H9 (cell line): ENCODE results near the gene LPAR6. TPM values are rescaled to one million over a fixed set of nuclear protein-coding genes. Genes with fewer than 3 reads are reported as not detected.

Experiments
- DNase-seq: peaks from one replicate; pipeline ENCODE4 v3.0.0-alpha.2; 2017
- H2AFZ ChIP-seq: one replicate; pipeline ENCODE4 v1.6.1; 2013; ENCODE audit warnings: mild to moderate bottlenecking, low read length, control low read depth, moderate library complexity
- H2AK5ac ChIP-seq: 2 replicates; pipeline ENCODE4 v1.6.1; 2013; ENCODE audit warnings: low read length, control low read depth, mixed read lengths; ENCODE audit not compliant: insufficient read length
- H2BK120ac ChIP-seq: one replicate; pipeline ENCODE4 v1.6.1; 2013; ENCODE audit warnings: low read depth, mild to moderate bottlenecking, low read length, control low read depth, inconsistent platforms; ENCODE audit not compliant: poor library complexity, severe bottlenecking
- H2BK12ac ChIP-seq: 2 replicates; pipeline ENCODE4 v1.6.1; 2013; ENCODE audit warnings: low read length, control low read depth, mixed read lengths, low read depth; ENCODE audit not compliant: insufficient read length
- H2BK15ac ChIP-seq: 2 replicates; pipeline ENCODE4 v1.6.1; 2013; ENCODE audit warnings: low read depth, low read length, control low read depth
- H2BK20ac ChIP-seq: one replicate; pipeline ENCODE4 v1.6.1; 2013; ENCODE audit warnings: low read depth, mild to moderate bottlenecking, low read length, control low read depth, inconsistent platforms; ENCODE audit not compliant: poor library complexity, severe bottlenecking
- H2BK5ac ChIP-seq: 2 replicates; pipeline ENCODE4 v1.6.1; 2013; ENCODE audit warnings: low read length, control low read depth, mixed read lengths; ENCODE audit not compliant: insufficient read length
- H3K14ac ChIP-seq: 2 replicates; pipeline ENCODE4 v1.6.1; 2013; ENCODE audit warnings: low read length, control low read depth; ENCODE audit not compliant: insufficient read depth
- H3K18ac ChIP-seq: 2 replicates; pipeline ENCODE4 v1.6.1; 2013; ENCODE audit warnings: low read depth, mild to moderate bottlenecking, mixed read lengths, low read length, control low read depth; ENCODE audit not compliant: insufficient read length
- H3K23ac ChIP-seq: 2 replicates; pipeline ENCODE4 v1.6.1; 2013; ENCODE audit warnings: low read length, control low read depth, mixed read lengths, low read depth; ENCODE audit not compliant: insufficient read length
- H3K23me2 ChIP-seq: 2 replicates; pipeline ENCODE4 v1.6.1; 2013; ENCODE audit warnings: low read depth, mild to moderate bottlenecking, mixed read lengths, low read length, control low read depth; ENCODE audit not compliant: insufficient read length, poor library complexity, severe bottlenecking
- H3K27ac ChIP-seq: 2 replicates; pipeline ENCODE4 v1.5.1; 2013; ENCODE audit warnings: low read length, control low read depth, mixed read lengths, low read depth; ENCODE audit not compliant: insufficient read length
- H3K27me3 ChIP-seq: 2 replicates; pipeline ENCODE4 v1.6.1; 2013; ENCODE audit warnings: low read length, control low read depth, inconsistent platforms; ENCODE audit not compliant: insufficient read depth
- H3K4ac ChIP-seq: 2 replicates; pipeline ENCODE4 v1.6.1; 2013; ENCODE audit warnings: low read depth, mild to moderate bottlenecking, control low read depth, inconsistent platforms, low read length, moderate library complexity
- H3K4me1 ChIP-seq: 2 replicates; pipeline ENCODE4 v1.6.1; 2013; ENCODE audit warnings: low read length, control low read depth, inconsistent platforms; ENCODE audit not compliant: insufficient read depth
- H3K4me2 ChIP-seq: 2 replicates; pipeline ENCODE4 v1.6.1; 2013; ENCODE audit warnings: low read length, control low read depth, mixed read lengths; ENCODE audit not compliant: insufficient read length, insufficient read depth
- H3K56ac ChIP-seq: 2 replicates; pipeline ENCODE4 v1.6.1; 2013; ENCODE audit warnings: low read depth, mild to moderate bottlenecking, mixed read lengths, low read length, control low read depth; ENCODE audit not compliant: insufficient read length
- H3K79me1 ChIP-seq: 2 replicates; pipeline ENCODE4 v1.6.1; 2013; ENCODE audit warnings: low read depth, mild to moderate bottlenecking, moderate library complexity, low read length, control low read depth, inconsistent platforms; ENCODE audit not compliant: insufficient read depth, poor library complexity, severe bottlenecking
- H3K79me2 ChIP-seq: 2 replicates; pipeline ENCODE4 v1.6.1; 2013; ENCODE audit warnings: low read length, control low read depth, inconsistent platforms; ENCODE audit not compliant: insufficient read depth
- H3K9ac ChIP-seq: 2 replicates; pipeline ENCODE4 v1.6.1; 2013; ENCODE audit warnings: low read length, control low read depth, mixed read lengths; ENCODE audit not compliant: insufficient read length; ENCODE audit errors: extremely low read depth
- H3K9me3 ChIP-seq: one replicate; pipeline ENCODE4 v1.6.1; 2013; ENCODE audit warnings: low read depth, low read length, inconsistent platforms; ENCODE audit not compliant: control insufficient read depth
- H3T11ph ChIP-seq: one replicate; pipeline ENCODE4 v1.6.1; 2013; ENCODE audit warnings: mild to moderate bottlenecking, low read length, control low read depth, inconsistent platforms
- H4K20me1 ChIP-seq: one replicate; pipeline ENCODE4 v1.6.1; 2013; ENCODE audit not compliant: control insufficient read depth, insufficient read length, insufficient read depth
- H4K5ac ChIP-seq: 2 replicates; pipeline ENCODE4 v1.6.1; 2013; ENCODE audit warnings: low read depth, mild to moderate bottlenecking, mixed read lengths, low read length, control low read depth; ENCODE audit not compliant: insufficient read length
- H4K8ac ChIP-seq: replicated peaks from 2 replicates; pipeline ENCODE4 v1.6.1; 2013; ENCODE audit warnings: low read length, control low read depth, mixed read lengths, low read depth; ENCODE audit not compliant: insufficient read length
- H4K91ac ChIP-seq: 2 replicates; pipeline ENCODE4 v1.6.1; 2013; ENCODE audit warnings: low read depth, mild to moderate bottlenecking, moderate library complexity, mixed read lengths, low read length, control low read depth; ENCODE audit not compliant: insufficient read length
- H3K27ac Mint-ChIP-seq, 3 experiments: 2 replicates in 2 of 3; 3 replicates in 1 of 3; pipeline ENCODE4 v1.8.0; 2020 to 2021; ENCODE audit warnings: mixed read lengths in 3 of 3, mild to moderate bottlenecking in 1 of 3, moderate library complexity in 1 of 3
- H3K27me3 Mint-ChIP-seq: 2 replicates; pipeline ENCODE4 v1.8.0; 2021; ENCODE audit warnings: low read depth, mild to moderate bottlenecking, moderate library complexity, mixed read lengths
- H3K36me3 Mint-ChIP-seq, 3 experiments: 2 replicates in 2 of 3; 3 replicates in 1 of 3; pipeline ENCODE4 v1.8.0; 2020 to 2021; ENCODE audit warnings: low read depth in 3 of 3, mixed read lengths in 3 of 3; ENCODE audit not compliant: insufficient read depth in 1 of 3
- H3K4me1 Mint-ChIP-seq, 2 experiments: 2 replicates each; pipeline ENCODE4 v1.8.0; 2020; ENCODE audit warnings: mixed read lengths in 2 of 2
- H3K4me3 Mint-ChIP-seq, 2 experiments: 2 replicates in 1 of 2; 3 replicates in 1 of 2; pipeline ENCODE4 v1.8.0; 2020 to 2021; ENCODE audit warnings: mild to moderate bottlenecking in 2 of 2, mixed read lengths in 2 of 2, moderate library complexity in 1 of 2
- H3K9me3 Mint-ChIP-seq, 2 experiments: 2 replicates in 1 of 2; 3 replicates in 1 of 2; pipeline ENCODE4 v1.8.0; 2020; ENCODE audit warnings: mild to moderate bottlenecking in 2 of 2, mixed read lengths in 2 of 2, moderate library complexity in 1 of 2
- total RNA-seq: library from RNA; stranded (reverse); gene quantifications from 2 replicates; pipeline ENCODE4 v1.2.1, GENCODE V29; 2021
- TF ChIP-seq, protein P1 (sequence below): fragments of 200-600 bp; sonication (generic); conservative IDR thresholded peaks from 3 replicates; pipeline ENCODE4 v1.8.0; 2021; ENCODE audit warnings: antibody characterized with exemption, mild to moderate bottlenecking

Gene LPAR6
- total RNA-seq, 1 experiment from 2014 or later = 4.2 TPM

DNA sequence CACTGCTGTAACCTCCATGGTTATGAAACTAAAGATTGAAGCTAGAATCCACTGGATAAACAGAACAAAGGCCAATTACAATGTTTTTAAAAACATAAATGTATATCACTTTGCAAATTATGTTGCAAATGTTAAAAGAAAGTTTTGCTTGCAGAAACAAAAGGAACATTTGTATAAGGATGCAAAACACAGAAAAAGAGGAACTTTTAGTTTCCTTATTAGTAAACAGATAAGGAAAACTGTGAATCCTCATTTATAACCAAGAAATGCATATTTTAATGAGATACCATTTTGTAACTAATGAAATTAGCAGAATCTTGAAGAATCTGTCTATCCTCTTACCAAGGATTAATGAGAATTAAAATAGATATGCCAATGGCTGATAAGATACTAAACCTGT is 32.3 kb downstream of the LPAR6 start:
- no peak overlapping the region for H2BK120ac ChIP-seq
- H2BK15ac ChIP-seq = no peak overlapping the region
- no peak overlapping the region for H3K4ac ChIP-seq
- H3K56ac ChIP-seq = no peak overlapping the region
- H4K91ac ChIP-seq = no peak overlapping the region
- no peak overlapping the region for H3K18ac ChIP-seq
- no peak overlapping the region for H3K4me2 ChIP-seq
- Mint-ChIP-seq H3K4me1 (no peaks in the 10 kb centered on the region), H3K27me3 (no peaks in the 10 kb centered on the region), H3K36me3 (peaks cover 0 to 5% (median 5%) of the 10 kb centered on the region in 3 experiments; a peak in 2 of 7 replicates), H3K4me3 (no peak overlapping the region), H3K27ac (no peak overlapping the region), H3K9me3 (no peaks in the 10 kb centered on the region)
- H3K27me3 ChIP-seq = no peaks in the 10 kb centered on the region
- H3K9me3 ChIP-seq = no peaks in the 10 kb centered on the region
- no peak overlapping the region for H4K8ac ChIP-seq
- no peak overlapping the region for H3K14ac ChIP-seq
- no peak overlapping the region for H2AK5ac ChIP-seq
- H3K79me1 ChIP-seq = no peaks in the 10 kb centered on the region
- H2BK12ac ChIP-seq = no peak overlapping the region
- no peak overlapping the region for H4K5ac ChIP-seq
- TF ChIP-seq, protein P1, sequence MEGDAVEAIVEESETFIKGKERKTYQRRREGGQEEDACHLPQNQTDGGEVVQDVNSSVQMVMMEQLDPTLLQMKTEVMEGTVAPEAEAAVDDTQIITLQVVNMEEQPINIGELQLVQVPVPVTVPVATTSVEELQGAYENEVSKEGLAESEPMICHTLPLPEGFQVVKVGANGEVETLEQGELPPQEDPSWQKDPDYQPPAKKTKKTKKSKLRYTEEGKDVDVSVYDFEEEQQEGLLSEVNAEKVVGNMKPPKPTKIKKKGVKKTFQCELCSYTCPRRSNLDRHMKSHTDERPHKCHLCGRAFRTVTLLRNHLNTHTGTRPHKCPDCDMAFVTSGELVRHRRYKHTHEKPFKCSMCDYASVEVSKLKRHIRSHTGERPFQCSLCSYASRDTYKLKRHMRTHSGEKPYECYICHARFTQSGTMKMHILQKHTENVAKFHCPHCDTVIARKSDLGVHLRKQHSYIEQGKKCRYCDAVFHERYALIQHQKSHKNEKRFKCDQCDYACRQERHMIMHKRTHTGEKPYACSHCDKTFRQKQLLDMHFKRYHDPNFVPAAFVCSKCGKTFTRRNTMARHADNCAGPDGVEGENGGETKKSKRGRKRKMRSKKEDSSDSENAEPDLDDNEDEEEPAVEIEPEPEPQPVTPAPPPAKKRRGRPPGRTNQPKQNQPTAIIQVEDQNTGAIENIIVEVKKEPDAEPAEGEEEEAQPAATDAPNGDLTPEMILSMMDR = no peak
- H3K9ac ChIP-seq = no peak overlapping the region
- no peak overlapping the region for H2BK20ac ChIP-seq
- H2BK5ac ChIP-seq = no peak overlapping the region
- H3K4me1 ChIP-seq = no peaks in the 10 kb centered on the region
- H3K23ac ChIP-seq = no peak overlapping the region
- H2AFZ ChIP-seq = no peak overlapping the region
- no peaks in the 10 kb centered on the region for H4K20me1 ChIP-seq
- no peak overlapping the region for H3K27ac ChIP-seq
- no peak overlapping the region for H3T11ph ChIP-seq
- no peak for DNase-seq
- no peaks in the 10 kb centered on the region for H3K79me2 ChIP-seq
- H3K23me2 ChIP-seq = no peaks in the 10 kb centered on the region
